HCEC 1CT (cell line): ENCODE measurements around the gene TASOR.
"Not testable (repeated sequence)": the region's sequence is repeated elsewhere in the genome, so short reads cannot be mapped to it uniquely, and the experiment has no call there.

ENCODE experiments used
- DNase-seq: peaks from one replicate; pipeline ENCODE4 v3.0.0-alpha.2; 2017

TASOR gene

GRCh38 chr3:56683122-56683817, at the start of gene TASOR:
Gene TASOR (minus strand): TSS chr3:56683265. CDS start chr3:56683006, 259 bp downstream.
- peak; percentile 67 for DNase-seq

GRCh38 chr3:56732109-56732508, 49.0 kb upstream of the TASOR start:
- DNase-seq = no peak

- DNase-seq = no peak
These were observed 42.1 kb upstream of the TASOR start for GRCh38 chr3:56725175-56725574.

- no peak for DNase-seq
These were observed 41.6 kb upstream of the TASOR start for GRCh38 chr3:56724676-56725075.

DNA sequence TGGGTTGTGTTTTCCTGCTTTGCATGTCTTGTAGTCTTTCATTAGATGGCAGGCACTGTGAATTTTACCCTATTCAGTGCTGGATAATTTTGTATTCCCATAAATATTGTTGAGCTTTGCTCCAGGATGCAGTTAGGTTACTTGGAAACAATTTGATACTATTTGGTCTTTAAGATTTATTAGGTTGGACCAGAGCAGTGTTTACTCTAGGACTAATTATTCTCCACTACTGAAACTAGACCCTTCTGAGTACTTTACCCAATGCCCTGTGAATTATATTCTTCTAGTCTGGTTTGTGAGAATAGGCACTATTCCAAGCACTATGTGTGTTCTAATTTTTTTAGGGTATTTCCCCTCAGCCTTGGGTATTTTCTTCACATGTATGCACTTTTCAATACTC, 37.8 kb upstream of the TASOR start:
- DNase-seq = no peak

DNA sequence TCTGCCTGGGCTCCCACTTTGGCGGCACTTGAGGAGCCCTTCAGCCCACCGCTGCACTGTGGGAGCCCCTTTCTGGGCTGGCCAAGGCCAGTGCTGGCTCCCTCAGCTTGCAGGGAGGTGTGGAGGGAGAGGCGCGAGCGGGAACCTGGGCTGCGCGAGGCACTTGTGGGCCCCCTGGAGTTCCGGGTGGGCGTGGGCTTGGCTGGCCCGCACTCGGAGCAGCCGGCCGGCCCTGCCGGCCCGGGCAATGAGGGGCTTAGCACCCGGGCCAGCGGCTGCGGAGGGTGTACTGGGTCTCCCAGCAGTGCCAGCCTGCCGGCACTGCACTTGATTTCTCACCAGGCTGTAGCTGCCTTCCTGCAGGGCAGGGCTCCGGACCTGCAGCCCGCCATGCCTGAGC, 35.7 kb upstream of the TASOR start:
- not testable (repeated sequence) for DNase-seq

DNA sequence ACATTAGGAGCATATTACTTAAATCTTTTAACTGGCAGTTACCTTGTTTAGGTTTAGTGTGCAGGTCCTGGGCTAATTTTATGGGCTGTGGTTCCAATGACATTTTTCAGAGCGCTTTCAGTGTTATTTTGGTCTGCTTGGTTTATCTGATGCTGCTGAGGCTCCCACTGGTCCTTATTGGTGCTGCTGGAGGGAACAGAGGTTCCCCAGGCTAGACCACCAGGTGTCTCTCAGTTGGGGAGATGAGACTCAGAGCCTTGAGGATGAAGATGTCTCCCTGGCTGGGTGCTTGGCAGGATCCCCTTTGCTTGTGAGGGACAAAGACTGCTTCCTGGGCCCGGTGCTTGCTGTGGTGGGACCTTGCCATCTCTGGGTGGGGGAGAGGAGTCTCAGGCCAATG, 28.3 kb upstream of the TASOR start:
- DNase-seq = no peak

- not testable (repeated sequence) for DNase-seq
These were observed 24.3 kb upstream of the TASOR start for GRCh38 chr3:56707412-56707811.

- no peak for DNase-seq
These were observed 23.6 kb upstream of the TASOR start for GRCh38 chr3:56706629-56707028.

DNA sequence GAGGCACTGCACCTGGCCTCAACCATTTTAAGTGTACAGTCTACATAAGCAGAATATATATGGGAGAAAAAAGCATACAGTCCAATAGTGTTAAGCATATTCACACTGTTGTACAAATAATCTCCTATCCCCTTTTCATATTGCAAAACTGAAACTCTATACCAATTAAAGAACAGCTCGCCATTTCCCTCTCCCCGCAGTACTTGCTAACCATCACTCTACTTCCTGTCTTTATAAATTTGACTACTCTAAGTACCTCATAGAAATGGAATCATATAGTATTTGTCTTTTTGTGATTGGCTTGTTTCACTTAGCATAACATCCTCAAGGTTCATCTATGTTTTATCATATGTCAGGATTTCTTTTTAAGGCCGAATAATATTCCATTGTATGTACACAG, 21.6 kb upstream of the TASOR start:
- DNase-seq = no peak

DNA sequence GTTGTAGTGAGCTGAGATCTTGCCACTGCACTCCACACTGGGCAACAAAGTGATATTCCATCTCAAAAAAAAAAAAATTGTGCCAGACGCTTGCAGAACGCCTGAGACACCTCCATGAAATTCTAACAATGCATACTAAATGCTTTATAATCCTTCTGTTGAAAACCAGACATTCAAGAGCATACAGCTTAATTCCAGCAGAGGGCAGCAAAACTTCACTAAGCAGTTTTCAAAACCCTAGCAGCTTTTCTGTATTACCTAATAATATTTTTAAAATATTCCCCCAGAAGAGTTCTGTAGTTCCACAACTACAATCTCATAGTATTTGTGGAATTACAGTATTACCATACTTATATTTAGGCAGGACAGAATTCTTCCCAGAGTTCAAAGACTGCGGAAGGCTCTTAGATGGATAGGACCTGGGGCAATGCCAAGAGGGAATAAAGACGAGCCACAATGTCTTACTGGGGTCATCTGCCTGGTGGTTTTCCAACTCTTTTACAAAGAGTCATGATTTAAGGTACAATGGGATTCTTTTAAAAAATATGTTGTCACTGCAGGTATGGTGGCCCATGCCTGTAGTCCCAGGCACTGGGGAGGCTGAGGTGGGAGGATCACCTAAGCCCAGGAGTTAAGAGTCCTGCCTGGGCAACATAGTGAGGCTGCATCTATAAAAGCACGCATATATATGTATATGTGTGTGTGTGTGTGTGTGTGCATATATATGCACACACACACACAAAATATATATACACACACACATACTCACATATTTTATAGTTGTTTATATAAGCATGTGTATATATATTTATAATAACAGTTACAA, 19.6 kb upstream of the TASOR start:
- peak; percentile 59 for DNase-seq

GRCh38 chr3:56700151-56700550, 17.1 kb upstream of the TASOR start:
- DNase-seq = no peak

GRCh38 chr3:56694867-56695683, 12.0 kb upstream of the TASOR start:
- no peak for DNase-seq

GRCh38 chr3:56693750-56694149, 10.7 kb upstream of the TASOR start:
- DNase-seq = no peak

DNA sequence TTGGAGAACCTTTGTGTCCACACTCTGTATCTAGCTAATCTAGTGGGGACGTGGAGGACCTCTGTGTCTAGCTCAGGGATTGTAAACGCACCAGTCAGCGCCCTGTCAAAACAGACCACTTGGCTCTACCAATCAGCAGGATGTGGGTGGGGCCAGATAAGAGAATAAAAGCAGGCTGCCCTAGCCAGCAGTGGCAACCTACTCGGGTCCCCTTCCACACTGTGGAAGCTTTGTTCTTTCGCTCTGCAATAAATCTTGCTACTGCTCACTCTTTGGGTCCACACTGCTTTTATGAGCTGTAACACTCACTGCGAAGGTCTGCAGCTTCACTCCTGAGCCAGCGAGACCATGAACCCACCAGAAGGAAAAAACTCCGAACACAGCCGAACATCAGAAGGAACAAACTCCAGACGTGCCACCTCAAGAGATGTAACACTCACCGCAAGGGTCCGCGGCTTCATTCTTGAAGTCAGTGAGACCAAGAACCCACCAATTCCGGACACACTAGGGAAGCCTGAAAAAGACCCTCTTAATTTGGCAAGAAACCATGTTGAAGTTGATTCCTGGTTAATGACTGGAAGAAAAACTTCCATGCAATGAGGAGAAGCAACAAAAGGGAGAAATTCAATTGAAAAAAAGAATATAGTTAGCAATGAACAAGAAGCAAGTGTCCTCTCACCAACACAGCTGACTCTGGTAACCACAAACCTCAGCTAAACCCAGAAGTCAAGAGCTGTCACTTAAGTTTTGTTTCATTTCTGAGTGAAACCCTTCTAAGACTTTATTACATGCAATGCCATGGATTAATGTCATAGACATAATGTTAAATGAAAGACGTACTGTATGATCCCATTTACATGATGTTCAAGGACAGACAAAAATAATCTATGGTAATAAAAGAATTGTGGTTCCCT, 9.7 kb upstream of the TASOR start:
- DNase-seq = not testable (repeated sequence)

DNA sequence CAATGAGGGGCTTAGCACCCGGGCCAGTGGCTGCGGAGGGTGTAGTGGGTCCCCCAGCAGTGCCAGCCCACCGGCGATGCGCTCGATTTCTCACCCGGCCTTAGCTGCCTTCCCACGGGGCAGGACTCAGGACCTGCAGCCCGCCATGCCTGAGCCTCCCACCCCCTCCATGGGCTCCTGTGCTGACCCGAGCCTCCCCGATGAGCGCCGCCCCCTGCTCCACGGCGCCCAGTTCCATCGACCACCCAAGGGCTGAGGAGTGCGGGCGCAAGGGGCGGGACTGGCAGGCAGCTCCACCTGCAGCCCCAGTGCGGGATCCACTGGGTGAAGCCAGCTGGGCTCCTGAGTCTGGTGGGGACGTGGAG, 8.9 kb upstream of the TASOR start:
- not testable (repeated sequence) for DNase-seq

- peak; percentile 17 for DNase-seq
These were observed 8.3 kb upstream of the TASOR start for GRCh38 chr3:56691165-56692000.

DNA sequence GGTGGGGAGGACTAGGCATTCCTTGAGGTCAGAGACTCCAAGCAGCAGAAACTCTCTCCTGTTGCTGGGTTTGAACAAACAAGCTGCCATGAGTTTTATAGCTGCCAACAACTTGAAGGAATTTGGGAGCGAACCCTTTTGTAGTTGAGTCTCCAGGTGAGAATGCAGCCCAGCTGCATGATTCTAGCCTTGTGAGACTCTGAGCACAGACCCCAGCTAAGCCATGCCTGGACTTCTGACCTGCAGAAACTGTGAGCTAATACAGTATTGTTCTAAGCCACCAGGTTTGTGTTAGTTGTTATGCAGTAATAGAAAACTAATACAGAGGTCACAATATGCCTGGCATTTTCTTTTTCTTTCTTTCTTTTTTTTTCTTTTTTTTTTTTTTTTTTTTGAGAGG, 6.2 kb upstream of the TASOR start:
- no peak for DNase-seq

GRCh38 chr3:56688191-56688590, 5.1 kb upstream of the TASOR start:
- DNase-seq = no peak

DNA sequence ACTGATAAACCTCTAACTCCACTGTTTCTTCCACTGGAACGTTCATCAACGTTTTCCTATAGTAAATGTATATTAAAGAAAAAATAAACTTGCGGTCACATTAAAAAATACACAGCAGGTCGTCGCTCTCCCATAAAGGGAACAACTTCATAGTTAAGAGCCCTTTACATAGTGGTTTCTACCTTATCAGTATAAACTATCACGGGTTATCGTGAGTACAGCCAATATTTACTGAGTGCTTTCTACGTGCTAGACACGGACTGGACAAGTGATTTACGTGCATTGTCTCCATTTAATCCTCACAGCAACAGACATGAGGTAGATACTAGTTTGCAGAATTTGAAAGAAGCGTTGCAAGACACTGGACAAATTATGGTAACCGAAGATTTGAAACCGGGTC, 964 bp upstream of the TASOR start:
- no peak for DNase-seq

DNA sequence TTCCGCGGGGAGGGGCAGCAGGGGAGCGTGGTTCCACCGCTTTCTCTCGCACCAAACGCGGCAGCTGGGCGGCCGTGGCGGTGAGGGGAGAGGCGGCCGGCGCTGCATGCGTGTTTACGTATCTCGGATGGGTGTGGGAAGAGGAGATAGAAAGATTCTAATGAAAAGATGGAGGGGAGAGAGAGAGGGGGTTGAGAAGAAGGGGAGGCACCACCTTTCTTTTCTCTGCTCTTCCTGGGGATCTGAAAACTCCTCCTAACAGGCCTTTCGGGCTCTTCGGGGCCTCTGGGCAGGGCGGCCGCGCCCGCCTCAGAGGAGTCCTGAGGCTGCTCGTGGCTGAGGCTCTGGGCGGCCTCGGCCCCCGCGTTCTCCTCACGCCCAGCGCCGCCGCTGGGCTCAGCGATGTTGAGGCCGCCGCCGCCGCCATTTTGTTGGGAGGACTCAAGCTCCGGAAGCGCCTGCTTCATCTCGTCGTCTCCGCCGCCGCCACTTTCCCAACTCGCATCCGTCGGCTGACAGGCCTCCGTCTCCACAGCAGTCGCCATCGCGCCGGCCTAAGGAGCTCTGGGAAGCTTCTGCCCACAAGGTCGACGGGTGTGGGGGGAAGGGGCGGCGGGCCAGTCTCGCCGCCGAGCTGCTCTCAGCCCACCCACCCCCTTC, 473 bp downstream of the TASOR start:
- peak; percentile 78 for DNase-seq
